ENCODE measurements around the gene OR7G2. TPM values are rescaled to one million over a fixed set of nuclear protein-coding genes. Genes with fewer than 3 reads are reported as not detected.

The OR7G2 gene
- total and polyA plus RNA-seq, 9 of the 15 experiments (the other 6 are each of a cell fraction or from before 2014, with no cell fraction given) = 0.20 TPM; not detected in 8

- TF ChIP-seq U2AF2 (optimal IDR thresholded peaks at IDR 0.05; ENCODE audit: low read depth, low read length) = no peak
- TF ChIP-seq RBBP5 (IDR thresholded peaks at IDR 0.05; ENCODE audit: borderline replicate concordance, insufficient read depth, low read length, poor library complexity, severe bottlenecking) = no peak
- TF ChIP-seq SLC30A9 (CRISPR knock-in tag; IDR thresholded peaks at IDR 0.05) = no peak
- TF ChIP-seq, protein P1, sequence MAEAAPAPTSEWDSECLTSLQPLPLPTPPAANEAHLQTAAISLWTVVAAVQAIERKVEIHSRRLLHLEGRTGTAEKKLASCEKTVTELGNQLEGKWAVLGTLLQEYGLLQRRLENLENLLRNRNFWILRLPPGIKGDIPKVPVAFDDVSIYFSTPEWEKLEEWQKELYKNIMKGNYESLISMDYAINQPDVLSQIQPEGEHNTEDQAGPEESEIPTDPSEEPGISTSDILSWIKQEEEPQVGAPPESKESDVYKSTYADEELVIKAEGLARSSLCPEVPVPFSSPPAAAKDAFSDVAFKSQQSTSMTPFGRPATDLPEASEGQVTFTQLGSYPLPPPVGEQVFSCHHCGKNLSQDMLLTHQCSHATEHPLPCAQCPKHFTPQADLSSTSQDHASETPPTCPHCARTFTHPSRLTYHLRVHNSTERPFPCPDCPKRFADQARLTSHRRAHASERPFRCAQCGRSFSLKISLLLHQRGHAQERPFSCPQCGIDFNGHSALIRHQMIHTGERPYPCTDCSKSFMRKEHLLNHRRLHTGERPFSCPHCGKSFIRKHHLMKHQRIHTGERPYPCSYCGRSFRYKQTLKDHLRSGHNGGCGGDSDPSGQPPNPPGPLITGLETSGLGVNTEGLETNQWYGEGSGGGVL (CRISPR knock-in tag; IDR thresholded peaks at IDR 0.05) = no peak
- TF ChIP-seq, protein P2, sequence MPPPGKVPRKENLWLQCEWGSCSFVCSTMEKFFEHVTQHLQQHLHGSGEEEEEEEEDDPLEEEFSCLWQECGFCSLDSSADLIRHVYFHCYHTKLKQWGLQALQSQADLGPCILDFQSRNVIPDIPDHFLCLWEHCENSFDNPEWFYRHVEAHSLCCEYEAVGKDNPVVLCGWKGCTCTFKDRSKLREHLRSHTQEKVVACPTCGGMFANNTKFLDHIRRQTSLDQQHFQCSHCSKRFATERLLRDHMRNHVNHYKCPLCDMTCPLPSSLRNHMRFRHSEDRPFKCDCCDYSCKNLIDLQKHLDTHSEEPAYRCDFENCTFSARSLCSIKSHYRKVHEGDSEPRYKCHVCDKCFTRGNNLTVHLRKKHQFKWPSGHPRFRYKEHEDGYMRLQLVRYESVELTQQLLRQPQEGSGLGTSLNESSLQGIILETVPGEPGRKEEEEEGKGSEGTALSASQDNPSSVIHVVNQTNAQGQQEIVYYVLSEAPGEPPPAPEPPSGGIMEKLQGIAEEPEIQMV (tag; conservative IDR thresholded peaks at IDR 0.05; ENCODE audit: low read depth) = no peak
- TF ChIP-seq SMC3 (conservative IDR thresholded peaks at IDR 0.05; ENCODE audit: insufficient read depth, low read depth, low read length) = no peak
- no peak for TF ChIP-seq RFX1 (IDR thresholded peaks at IDR 0.05)
- TF ChIP-seq, protein P3, sequence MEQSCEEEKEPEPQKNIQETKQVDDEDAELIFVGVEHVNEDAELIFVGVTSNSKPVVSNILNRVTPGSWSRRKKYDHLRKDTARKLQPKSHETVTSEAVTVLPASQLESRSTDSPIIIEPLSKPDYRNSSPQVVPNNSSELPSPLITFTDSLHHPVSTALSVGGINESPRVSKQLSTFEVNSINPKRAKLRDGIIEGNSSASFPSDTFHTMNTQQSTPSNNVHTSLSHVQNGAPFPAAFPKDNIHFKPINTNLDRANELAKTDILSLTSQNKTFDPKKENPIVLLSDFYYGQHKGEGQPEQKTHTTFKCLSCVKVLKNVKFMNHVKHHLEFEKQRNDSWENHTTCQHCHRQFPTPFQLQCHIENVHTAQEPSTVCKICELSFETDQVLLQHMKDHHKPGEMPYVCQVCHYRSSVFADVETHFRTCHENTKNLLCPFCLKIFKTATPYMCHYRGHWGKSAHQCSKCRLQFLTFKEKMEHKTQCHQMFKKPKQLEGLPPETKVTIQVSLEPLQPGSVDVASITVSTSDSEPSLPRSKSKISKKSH (CRISPR knock-in tag; IDR thresholded peaks at IDR 0.05) = no peak
- TF ChIP-seq, protein P4, sequence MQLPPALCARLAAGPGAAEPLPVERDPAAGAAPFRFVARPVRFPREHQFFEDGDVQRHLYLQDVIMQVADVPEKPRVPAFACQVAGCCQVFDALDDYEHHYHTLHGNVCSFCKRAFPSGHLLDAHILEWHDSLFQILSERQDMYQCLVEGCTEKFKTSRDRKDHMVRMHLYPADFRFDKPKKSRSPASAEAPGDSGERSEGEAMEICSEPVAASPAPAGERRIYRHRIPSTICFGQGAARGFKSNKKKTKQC (CRISPR knock-in tag; IDR thresholded peaks at IDR 0.05) = no peak
- TF ChIP-seq BRF2 (IDR thresholded peaks at IDR 0.05; ENCODE audit: borderline replicate concordance, insufficient read depth, insufficient read length) = no peak
- no peak for TF ChIP-seq HNRNPLL (IDR thresholded peaks at IDR 0.05; ENCODE audit: low read depth, low read length, poor library complexity, severe bottlenecking)
- no peak for TF ChIP-seq GTF2F1 (IDR thresholded peaks at IDR 0.05; ENCODE audit: low read depth, low read length)
- TF ChIP-seq ELF2 (CRISPR knock-in tag; IDR thresholded peaks at IDR 0.05) = no peak
Measured at GRCh38 chr19:9151367-9151766, 44.1 kb upstream of the OR7G2 start (continued).

All from K562 (cell line).